WTC11 (cell line): Measurements from ENCODE around the gene REEP6. TPM values are rescaled to one million over a fixed set of nuclear protein-coding genes. Genes with fewer than 3 reads are reported as not detected.

Source experiments
- ATF2 ChIP-seq: sonication (generic); formaldehyde crosslinking; IDR thresholded peaks from 2 replicates; pipeline ENCODE4 v1.8.1; 2022; ENCODE audit warnings: low read depth, missing genetic modification reagents, borderline replicate concordance
- ATF6 ChIP-seq: sonication (generic); formaldehyde crosslinking; IDR thresholded peaks from 2 replicates; pipeline ENCODE4 v1.8.1; 2023; ENCODE audit warnings: mild to moderate bottlenecking, missing genetic modification reagents
- GABPB1 ChIP-seq: sonication (generic); formaldehyde crosslinking; IDR thresholded peaks from 2 replicates; pipeline ENCODE4 v1.8.1; 2023; ENCODE audit warnings: mild to moderate bottlenecking, missing genetic modification reagents
- SP1 ChIP-seq: sonication (generic); formaldehyde crosslinking; conservative IDR thresholded peaks from 2 replicates; pipeline ENCODE4 v1.8.1; 2022; ENCODE audit warnings: missing genetic modification reagents
- ZMAT4 ChIP-seq: fragments of 250-450 bp; sonication (Bioruptor Pico); IDR thresholded peaks from 2 replicates; pipeline ENCODE4 v1.9.0; 2021; ENCODE audit warnings: mild to moderate bottlenecking
- ZNF121 ChIP-seq: sonication (generic); formaldehyde crosslinking; IDR thresholded peaks from 2 replicates; pipeline ENCODE4 v1.8.0; 2023; ENCODE audit warnings: missing genetic modification reagents
- ZNF281 ChIP-seq: sonication (generic); formaldehyde crosslinking; IDR thresholded peaks from 2 replicates; pipeline ENCODE4 v1.8.0; 2023; ENCODE audit warnings: mild to moderate bottlenecking, missing genetic modification reagents
- total RNA-seq: library from RNA; stranded (reverse); gene quantifications from 3 replicates; pipeline ENCODE4 v1.2.3, GENCODE V29; 2021
- TF ChIP-seq, protein P1 (sequence below): fragments of 250-450 bp; sonication (Bioruptor Pico); conservative IDR thresholded peaks from 2 replicates; pipeline ENCODE4 v1.9.0; 2021; ENCODE audit warnings: mild to moderate bottlenecking
- TF ChIP-seq, protein P2 (sequence below): fragments of 250-450 bp; sonication (Bioruptor Pico); IDR thresholded peaks from 2 replicates; pipeline ENCODE4 v1.8.0; 2021; ENCODE audit warnings: mild to moderate bottlenecking
- TF ChIP-seq, protein P3 (sequence below): fragments of 250-450 bp; sonication (Bioruptor Pico); IDR thresholded peaks from 2 replicates; pipeline ENCODE4 v1.9.0; 2021; ENCODE audit warnings: mild to moderate bottlenecking, borderline replicate concordance

REEP6 gene
- total RNA-seq, 1 experiment from 2014 or later, result 17.0 TPM

- TF ChIP-seq, protein P1, sequence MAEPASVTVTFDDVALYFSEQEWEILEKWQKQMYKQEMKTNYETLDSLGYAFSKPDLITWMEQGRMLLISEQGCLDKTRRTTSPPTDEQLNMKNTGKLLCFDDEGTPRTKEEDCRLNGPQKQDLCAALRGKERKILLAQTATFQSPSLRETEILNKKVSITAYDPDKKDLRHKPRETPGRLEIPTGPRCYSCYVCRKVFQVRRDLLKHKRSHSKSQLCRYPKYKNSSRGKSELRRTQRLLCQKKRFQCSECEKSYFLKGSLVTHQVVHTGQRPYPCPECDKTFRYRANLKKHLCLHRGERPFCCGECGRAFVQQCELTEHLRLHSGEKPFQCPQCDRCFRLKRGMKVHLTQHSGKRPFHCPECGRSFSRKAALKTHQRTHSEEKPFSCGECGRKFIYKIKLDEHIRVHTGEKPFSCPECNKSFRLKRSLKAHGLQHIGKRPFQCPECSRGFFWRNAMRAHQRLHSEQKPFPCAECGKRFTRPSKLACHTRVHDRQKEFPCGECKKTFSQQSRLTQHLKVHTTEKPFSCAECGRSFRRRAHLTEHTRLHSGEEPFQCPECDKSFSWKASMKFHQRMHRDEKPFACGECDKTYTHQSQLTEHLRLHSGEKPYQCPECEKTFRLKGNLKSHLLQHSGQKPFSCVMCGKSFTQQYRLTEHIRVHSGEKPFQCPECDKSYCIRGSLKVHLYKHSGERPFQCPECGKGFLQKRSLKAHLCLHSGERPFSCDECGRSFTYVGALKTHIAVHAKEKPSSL (CRISPR knock-in tag), result no peak
- TF ChIP-seq ATF6 (CRISPR knock-in tag) (no peak), ATF2 (CRISPR knock-in tag) (no peak), GABPB1 (CRISPR knock-in tag) (no peak), ZMAT4 (CRISPR knock-in tag) (no peak), ZNF281 (no peak), ZNF121 (no peak), SP1 (CRISPR knock-in tag) (no peak)
- TF ChIP-seq, protein P2, sequence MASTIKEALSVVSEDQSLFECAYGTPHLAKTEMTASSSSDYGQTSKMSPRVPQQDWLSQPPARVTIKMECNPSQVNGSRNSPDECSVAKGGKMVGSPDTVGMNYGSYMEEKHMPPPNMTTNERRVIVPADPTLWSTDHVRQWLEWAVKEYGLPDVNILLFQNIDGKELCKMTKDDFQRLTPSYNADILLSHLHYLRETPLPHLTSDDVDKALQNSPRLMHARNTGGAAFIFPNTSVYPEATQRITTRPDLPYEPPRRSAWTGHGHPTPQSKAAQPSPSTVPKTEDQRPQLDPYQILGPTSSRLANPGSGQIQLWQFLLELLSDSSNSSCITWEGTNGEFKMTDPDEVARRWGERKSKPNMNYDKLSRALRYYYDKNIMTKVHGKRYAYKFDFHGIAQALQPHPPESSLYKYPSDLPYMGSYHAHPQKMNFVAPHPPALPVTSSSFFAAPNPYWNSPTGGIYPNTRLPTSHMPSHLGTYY (CRISPR knock-in tag), result no peak
- TF ChIP-seq, protein P3, sequence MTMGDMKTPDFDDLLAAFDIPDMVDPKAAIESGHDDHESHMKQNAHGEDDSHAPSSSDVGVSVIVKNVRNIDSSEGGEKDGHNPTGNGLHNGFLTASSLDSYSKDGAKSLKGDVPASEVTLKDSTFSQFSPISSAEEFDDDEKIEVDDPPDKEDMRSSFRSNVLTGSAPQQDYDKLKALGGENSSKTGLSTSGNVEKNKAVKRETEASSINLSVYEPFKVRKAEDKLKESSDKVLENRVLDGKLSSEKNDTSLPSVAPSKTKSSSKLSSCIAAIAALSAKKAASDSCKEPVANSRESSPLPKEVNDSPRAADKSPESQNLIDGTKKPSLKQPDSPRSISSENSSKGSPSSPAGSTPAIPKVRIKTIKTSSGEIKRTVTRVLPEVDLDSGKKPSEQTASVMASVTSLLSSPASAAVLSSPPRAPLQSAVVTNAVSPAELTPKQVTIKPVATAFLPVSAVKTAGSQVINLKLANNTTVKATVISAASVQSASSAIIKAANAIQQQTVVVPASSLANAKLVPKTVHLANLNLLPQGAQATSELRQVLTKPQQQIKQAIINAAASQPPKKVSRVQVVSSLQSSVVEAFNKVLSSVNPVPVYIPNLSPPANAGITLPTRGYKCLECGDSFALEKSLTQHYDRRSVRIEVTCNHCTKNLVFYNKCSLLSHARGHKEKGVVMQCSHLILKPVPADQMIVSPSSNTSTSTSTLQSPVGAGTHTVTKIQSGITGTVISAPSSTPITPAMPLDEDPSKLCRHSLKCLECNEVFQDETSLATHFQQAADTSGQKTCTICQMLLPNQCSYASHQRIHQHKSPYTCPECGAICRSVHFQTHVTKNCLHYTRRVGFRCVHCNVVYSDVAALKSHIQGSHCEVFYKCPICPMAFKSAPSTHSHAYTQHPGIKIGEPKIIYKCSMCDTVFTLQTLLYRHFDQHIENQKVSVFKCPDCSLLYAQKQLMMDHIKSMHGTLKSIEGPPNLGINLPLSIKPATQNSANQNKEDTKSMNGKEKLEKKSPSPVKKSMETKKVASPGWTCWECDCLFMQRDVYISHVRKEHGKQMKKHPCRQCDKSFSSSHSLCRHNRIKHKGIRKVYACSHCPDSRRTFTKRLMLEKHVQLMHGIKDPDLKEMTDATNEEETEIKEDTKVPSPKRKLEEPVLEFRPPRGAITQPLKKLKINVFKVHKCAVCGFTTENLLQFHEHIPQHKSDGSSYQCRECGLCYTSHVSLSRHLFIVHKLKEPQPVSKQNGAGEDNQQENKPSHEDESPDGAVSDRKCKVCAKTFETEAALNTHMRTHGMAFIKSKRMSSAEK (CRISPR knock-in tag), result no peak
Measured at GRCh38 chr19:1447944-1448343, 43.0 kb upstream of the REEP6 start (continued).
